ENCODE data around the gene SNTG2.

DNA sequence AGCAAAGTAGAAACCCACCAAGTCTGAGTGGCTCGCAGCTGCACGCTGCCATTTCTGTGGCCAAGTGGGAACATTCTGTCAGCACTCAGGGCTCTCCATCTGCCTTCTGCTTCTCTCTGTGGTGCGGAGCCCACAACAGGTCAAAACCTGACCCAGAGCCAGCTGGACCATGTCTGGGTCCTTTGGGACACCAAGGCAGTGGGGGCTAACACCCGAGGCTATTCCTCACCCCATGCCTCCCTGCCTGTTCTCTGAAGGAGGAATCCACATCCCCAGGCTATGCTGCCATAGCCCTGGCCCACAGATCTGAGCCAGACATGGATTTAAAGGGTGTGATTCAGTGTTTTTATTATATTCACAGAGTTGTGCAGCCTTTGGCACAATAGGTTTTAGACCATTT lies 86.4 kb downstream of the SNTG2 start:
- TF ChIP-seq, protein P1, sequence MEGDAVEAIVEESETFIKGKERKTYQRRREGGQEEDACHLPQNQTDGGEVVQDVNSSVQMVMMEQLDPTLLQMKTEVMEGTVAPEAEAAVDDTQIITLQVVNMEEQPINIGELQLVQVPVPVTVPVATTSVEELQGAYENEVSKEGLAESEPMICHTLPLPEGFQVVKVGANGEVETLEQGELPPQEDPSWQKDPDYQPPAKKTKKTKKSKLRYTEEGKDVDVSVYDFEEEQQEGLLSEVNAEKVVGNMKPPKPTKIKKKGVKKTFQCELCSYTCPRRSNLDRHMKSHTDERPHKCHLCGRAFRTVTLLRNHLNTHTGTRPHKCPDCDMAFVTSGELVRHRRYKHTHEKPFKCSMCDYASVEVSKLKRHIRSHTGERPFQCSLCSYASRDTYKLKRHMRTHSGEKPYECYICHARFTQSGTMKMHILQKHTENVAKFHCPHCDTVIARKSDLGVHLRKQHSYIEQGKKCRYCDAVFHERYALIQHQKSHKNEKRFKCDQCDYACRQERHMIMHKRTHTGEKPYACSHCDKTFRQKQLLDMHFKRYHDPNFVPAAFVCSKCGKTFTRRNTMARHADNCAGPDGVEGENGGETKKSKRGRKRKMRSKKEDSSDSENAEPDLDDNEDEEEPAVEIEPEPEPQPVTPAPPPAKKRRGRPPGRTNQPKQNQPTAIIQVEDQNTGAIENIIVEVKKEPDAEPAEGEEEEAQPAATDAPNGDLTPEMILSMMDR (IDR thresholded peaks at IDR 0.05), result no peak
- TF ChIP-seq POLR2A (IDR thresholded peaks at IDR 0.05), result no peak

Data from heart left ventricle (tissue), 13 donors.